SK-N-SH (cell line): ENCODE data around the gene TTLL7.

Source experiments
- CTCF ChIP-seq: fragments of 200-600 bp; sonication (generic); IDR thresholded peaks from 2 replicates; pipeline ENCODE4 v1.6.1; 2017; ENCODE audit warnings: antibody characterized with exemption, mild to moderate bottlenecking, moderate library complexity
- ELF1 ChIP-seq: IDR thresholded peaks from 2 replicates; pipeline ENCODE4 v1.4.0; 2012
- EP300 ChIP-seq, 2 experiments: IDR thresholded peaks; 2 replicates each; pipeline versions ENCODE4 v1.4.0 to v1.6.1; 2012; ENCODE audit warnings: borderline replicate concordance in 1 of 2, low read depth in 1 of 2, low read length in 1 of 2
- EZH2phosphoT487 ChIP-seq: fragments of 200-600 bp; sonication (generic); IDR thresholded peaks from 2 replicates; pipeline ENCODE4 v1.6.1; 2017; ENCODE audit warnings: low read depth, mixed run types, mild to moderate bottlenecking, antibody characterized with exemption, moderate library complexity, borderline replicate concordance
- GABPA ChIP-seq: IDR thresholded peaks from 2 replicates; pipeline ENCODE4 v1.4.0; 2012; ENCODE audit warnings: low read depth, mild to moderate bottlenecking
- MXI1 ChIP-seq: IDR thresholded peaks from 2 replicates; pipeline ENCODE4 v1.6.1; 2012; ENCODE audit warnings: mild to moderate bottlenecking, low read depth, low read length, improper control_type of control experiment
- NRF1 ChIP-seq: IDR thresholded peaks from 2 replicates; pipeline ENCODE4 v1.6.1; 2012; ENCODE audit warnings: low read depth, mild to moderate bottlenecking, low read length
- POLR2AphosphoS5 ChIP-seq: IDR thresholded peaks from 2 replicates; pipeline ENCODE4 v1.6.1; 2012; ENCODE audit warnings: low read depth, low read length
- RFX5 ChIP-seq: IDR thresholded peaks from 2 replicates; pipeline ENCODE4 v1.6.1; 2012; ENCODE audit warnings: mild to moderate bottlenecking, improper control_type of control experiment, low read length
- RXRA ChIP-seq: IDR thresholded peaks from 2 replicates; pipeline ENCODE4 v1.4.0; 2012; ENCODE audit warnings: low read depth, mild to moderate bottlenecking, borderline replicate concordance
- SMC3 ChIP-seq: IDR thresholded peaks from 2 replicates; pipeline ENCODE4 v1.6.1; 2012; ENCODE audit warnings: low read depth, low read length, improper control_type of control experiment
- TAF1 ChIP-seq: IDR thresholded peaks from 2 replicates; pipeline ENCODE4 v1.6.1; 2012; ENCODE audit warnings: low read depth, mild to moderate bottlenecking, low read length, moderate library complexity, borderline replicate concordance
- TF ChIP-seq, protein P1 (sequence below): fragments of 150-350 bp; IDR thresholded peaks from 2 replicates; pipeline ENCODE4 v1.6.1; 2017; ENCODE audit warnings: antibody characterized with exemption, low read length, low read depth, borderline replicate concordance
- TF ChIP-seq, protein P2 (sequence below): IDR thresholded peaks from 2 replicates; pipeline ENCODE4 v1.6.1; 2012; ENCODE audit warnings: mild to moderate bottlenecking, low read depth, low read length, moderate library complexity

- TF ChIP-seq POLR2AphosphoS5 (no peak), EP300 (IDR thresholded peaks at IDR 0.05; ENCODE audit: borderline replicate concordance in 1 of 2, low read depth in 1 of 2, low read length in 1 of 2) (no peak), ELF1 (no peak), CTCF (no peak), GABPA (no peak), EZH2phosphoT487 (no peak), MXI1 (no peak), NRF1 (no peak), RFX5 (no peak), TAF1 (no peak), RXRA (no peak), SMC3 (no peak)
- TF ChIP-seq, protein P1, sequence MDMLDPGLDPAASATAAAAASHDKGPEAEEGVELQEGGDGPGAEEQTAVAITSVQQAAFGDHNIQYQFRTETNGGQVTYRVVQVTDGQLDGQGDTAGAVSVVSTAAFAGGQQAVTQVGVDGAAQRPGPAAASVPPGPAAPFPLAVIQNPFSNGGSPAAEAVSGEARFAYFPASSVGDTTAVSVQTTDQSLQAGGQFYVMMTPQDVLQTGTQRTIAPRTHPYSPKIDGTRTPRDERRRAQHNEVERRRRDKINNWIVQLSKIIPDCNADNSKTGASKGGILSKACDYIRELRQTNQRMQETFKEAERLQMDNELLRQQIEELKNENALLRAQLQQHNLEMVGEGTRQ, result no peak
- TF ChIP-seq, protein P2, sequence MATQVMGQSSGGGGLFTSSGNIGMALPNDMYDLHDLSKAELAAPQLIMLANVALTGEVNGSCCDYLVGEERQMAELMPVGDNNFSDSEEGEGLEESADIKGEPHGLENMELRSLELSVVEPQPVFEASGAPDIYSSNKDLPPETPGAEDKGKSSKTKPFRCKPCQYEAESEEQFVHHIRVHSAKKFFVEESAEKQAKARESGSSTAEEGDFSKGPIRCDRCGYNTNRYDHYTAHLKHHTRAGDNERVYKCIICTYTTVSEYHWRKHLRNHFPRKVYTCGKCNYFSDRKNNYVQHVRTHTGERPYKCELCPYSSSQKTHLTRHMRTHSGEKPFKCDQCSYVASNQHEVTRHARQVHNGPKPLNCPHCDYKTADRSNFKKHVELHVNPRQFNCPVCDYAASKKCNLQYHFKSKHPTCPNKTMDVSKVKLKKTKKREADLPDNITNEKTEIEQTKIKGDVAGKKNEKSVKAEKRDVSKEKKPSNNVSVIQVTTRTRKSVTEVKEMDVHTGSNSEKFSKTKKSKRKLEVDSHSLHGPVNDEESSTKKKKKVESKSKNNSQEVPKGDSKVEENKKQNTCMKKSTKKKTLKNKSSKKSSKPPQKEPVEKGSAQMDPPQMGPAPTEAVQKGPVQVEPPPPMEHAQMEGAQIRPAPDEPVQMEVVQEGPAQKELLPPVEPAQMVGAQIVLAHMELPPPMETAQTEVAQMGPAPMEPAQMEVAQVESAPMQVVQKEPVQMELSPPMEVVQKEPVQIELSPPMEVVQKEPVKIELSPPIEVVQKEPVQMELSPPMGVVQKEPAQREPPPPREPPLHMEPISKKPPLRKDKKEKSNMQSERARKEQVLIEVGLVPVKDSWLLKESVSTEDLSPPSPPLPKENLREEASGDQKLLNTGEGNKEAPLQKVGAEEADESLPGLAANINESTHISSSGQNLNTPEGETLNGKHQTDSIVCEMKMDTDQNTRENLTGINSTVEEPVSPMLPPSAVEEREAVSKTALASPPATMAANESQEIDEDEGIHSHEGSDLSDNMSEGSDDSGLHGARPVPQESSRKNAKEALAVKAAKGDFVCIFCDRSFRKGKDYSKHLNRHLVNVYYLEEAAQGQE, result no peak
Observed at GRCh38 chr1:83927061-83927460, 71.9 kb downstream of the TTLL7 start.
